ENCODE measurements around the gene DLGAP1. TPM values are rescaled to one million over a fixed set of nuclear protein-coding genes. Genes with fewer than 3 reads are reported as not detected.

Gene DLGAP1
- total RNA-seq, 1 experiment from 2014 or later: 0.39 TPM

GRCh38 chr18:3966246-3966641, 488.9 kb downstream of the DLGAP1 start:
- ATAC-seq (no peak), DNase-seq (ENCODE audit: low read depth, low spot score) (no peak)
- Histone ChIP-seq H3K4me1 (ENCODE audit: control insufficient read depth in 1 of 2, insufficient read depth in 2 of 2, low read length in 2 of 2) (peaks cover 6 to 9% of the 10 kb centered on the region in 2 experiments; a peak in 3 of 4 replicates), H3K9me2 (ENCODE audit: insufficient read depth) (no peaks in the 10 kb centered on the region), H3K79me2 (ENCODE audit: insufficient read depth, low read length) (no peaks in the 10 kb centered on the region), H3K4me2 (ENCODE audit: low read length) (no peak overlapping the region), H3K27ac (ENCODE audit: low read depth, low read length) (no peak overlapping the region), H3K9ac (ENCODE audit: low read length) (no peak overlapping the region), H4K20me1 (ENCODE audit: insufficient read depth) (no peaks in the 10 kb centered on the region), H2AFZ (ENCODE audit: low read depth, low read length, poor library complexity, severe bottlenecking) (no peak overlapping the region), H3K27me3 (ENCODE audit: insufficient read depth, low read length) (no peaks in the 10 kb centered on the region), H3K9me3 (ENCODE audit: control insufficient read depth in 1 of 2, insufficient read depth in 1 of 2, low read depth in 1 of 2, low read length in 2 of 2) (no peaks in the 10 kb centered on the region), H3K36me3 (ENCODE audit: control insufficient read depth in 1 of 2, insufficient read depth in 2 of 2, low read length in 2 of 2) (no peaks in the 10 kb centered on the region), H3K4me3 (replicated peaks in 1 of 2; ENCODE audit: low read depth in 1 of 2, low read length in 2 of 2) (no peak overlapping the region)
- TF ChIP-seq ZNF274 (IDR thresholded peaks at IDR 0.05; ENCODE audit: low read depth, low read length) (no peak), ZFX (IDR thresholded peaks at IDR 0.05) (no peak), CTCF (IDR thresholded peaks at IDR 0.05 in 2 of 3, conservative IDR thresholded peaks at IDR 0.05 in 1 of 3; ENCODE audit: borderline replicate concordance in 1 of 3, insufficient read depth in 1 of 3, low read depth in 2 of 3, low read length in 2 of 3) (no peak), SIN3A (IDR thresholded peaks at IDR 0.05; ENCODE audit: low read depth) (no peak), REST (IDR thresholded peaks at IDR 0.05; ENCODE audit: low read depth) (no peak), ATF3 (IDR thresholded peaks at IDR 0.05) (no peak), POLR2A (IDR thresholded peaks at IDR 0.05; ENCODE audit: borderline replicate concordance, extremely low read depth, insufficient read depth, insufficient read length) (no peak), ZBTB33 (IDR thresholded peaks at IDR 0.05; ENCODE audit: extremely low read depth, insufficient replicate concordance, low read length) (no peak), CEBPB (IDR thresholded peaks at IDR 0.05; ENCODE audit: low read depth) (no peak), TCF7L2 (IDR thresholded peaks at IDR 0.05; ENCODE audit: borderline replicate concordance, extremely low read depth, insufficient read depth, insufficient read length) (no peak), SRF (IDR thresholded peaks at IDR 0.05; ENCODE audit: low read depth) (no peak), CBX3 (IDR thresholded peaks at IDR 0.05; ENCODE audit: low read depth) (no peak), POLR2AphosphoS5 (IDR thresholded peaks at IDR 0.05; ENCODE audit: low read depth, low read length) (no peak)
- ChIA-PET RAD21 (ENCODE audit: low non-redundant PET in 1 of 2, low total read pairs in 2 of 2, uncharacterized antibody in 2 of 2, unreplicated experiment in 2 of 2) (no interaction called here), POLR2A (no interaction called here), CTCF (interaction anchor here (1.2 to 1.3 kb wide), 2 partner anchors 15 to 29 kb away, joined by 3 read pairs; no protein-coding TSS in a partner anchor)
- intact Hi-C loops (cut with micrococcal nuclease): no loop called here
- no TSS peak for BruUV-seq (replicated peaks)

Data from HCT116 (cell line).